ENCODE results near the gene MTFP1. TPM values are rescaled to one million over a fixed set of nuclear protein-coding genes. Genes with fewer than 3 reads are reported as not detected.
"Not testable (repeated sequence)": the region's sequence is repeated elsewhere in the genome, so short reads cannot be mapped to it uniquely, and the experiment has no call there.

Gene MTFP1
- polyA plus RNA-seq (2013, experiment 1 of 2; ENCODE audit: insufficient read length) = 26.4 TPM
- 24.2 TPM for polyA plus RNA-seq (2013, experiment 2 of 2; ENCODE audit: insufficient read length)

GRCh38 chr22:30425616-30426387 lies at the start of gene MTFP1:
MTFP1 (plus strand) TSS chr22:30425768; CDS start chr22:30425880, 112 bp downstream.
- DNase-seq = peak; percentile 76

- no peak for DNase-seq
Observed at GRCh38 chr22:30380011-30380410, 45.6 kb upstream of the MTFP1 start.

- no peak for DNase-seq
Observed at GRCh38 chr22:30381264-30381663, 44.3 kb upstream of the MTFP1 start.

DNA sequence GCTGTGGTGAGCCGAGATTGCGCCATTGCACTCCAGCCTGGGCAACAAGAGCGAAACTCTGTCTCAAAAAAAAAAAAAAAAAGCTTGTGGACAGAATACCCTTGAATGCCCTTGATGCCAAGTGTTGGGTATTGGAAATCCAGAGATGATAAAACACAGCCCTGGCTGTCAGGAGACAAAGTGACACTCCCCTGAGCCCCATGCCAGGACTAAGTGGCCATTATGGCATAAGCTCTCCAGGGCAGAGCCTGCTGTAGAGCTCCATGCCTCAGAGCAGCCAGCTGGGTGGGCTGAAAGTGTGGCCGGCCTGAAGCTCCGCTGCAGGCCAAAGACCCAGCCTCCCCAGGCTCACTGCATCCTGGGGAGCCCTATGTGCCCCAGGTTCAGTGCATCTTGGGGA lies 43.2 kb upstream of the MTFP1 start:
- DNase-seq = no peak

GRCh38 chr22:30383061-30383460 lies 42.5 kb upstream of the MTFP1 start:
- DNase-seq = no peak

- no peak for DNase-seq
Observed at GRCh38 chr22:30385942-30386341, 39.6 kb upstream of the MTFP1 start.

DNA sequence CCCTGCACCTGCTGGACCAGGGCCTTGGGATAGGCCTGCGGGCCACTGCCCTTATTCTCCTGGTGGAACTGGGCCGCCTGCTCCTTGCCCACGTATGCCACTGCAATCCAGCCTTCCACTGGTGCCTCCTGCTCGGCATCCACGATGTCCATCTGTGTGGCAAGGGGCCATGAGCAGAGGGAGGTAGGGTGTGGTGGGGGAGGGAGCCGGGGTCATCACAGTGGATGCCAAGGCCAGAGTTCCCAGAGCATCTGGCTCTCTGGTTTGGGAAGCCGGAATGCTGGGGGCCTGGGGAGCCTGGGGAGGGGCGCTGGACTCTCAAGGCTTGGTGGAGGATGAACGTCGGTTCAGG lies 39.0 kb upstream of the MTFP1 start:
- no peak for DNase-seq

DNA sequence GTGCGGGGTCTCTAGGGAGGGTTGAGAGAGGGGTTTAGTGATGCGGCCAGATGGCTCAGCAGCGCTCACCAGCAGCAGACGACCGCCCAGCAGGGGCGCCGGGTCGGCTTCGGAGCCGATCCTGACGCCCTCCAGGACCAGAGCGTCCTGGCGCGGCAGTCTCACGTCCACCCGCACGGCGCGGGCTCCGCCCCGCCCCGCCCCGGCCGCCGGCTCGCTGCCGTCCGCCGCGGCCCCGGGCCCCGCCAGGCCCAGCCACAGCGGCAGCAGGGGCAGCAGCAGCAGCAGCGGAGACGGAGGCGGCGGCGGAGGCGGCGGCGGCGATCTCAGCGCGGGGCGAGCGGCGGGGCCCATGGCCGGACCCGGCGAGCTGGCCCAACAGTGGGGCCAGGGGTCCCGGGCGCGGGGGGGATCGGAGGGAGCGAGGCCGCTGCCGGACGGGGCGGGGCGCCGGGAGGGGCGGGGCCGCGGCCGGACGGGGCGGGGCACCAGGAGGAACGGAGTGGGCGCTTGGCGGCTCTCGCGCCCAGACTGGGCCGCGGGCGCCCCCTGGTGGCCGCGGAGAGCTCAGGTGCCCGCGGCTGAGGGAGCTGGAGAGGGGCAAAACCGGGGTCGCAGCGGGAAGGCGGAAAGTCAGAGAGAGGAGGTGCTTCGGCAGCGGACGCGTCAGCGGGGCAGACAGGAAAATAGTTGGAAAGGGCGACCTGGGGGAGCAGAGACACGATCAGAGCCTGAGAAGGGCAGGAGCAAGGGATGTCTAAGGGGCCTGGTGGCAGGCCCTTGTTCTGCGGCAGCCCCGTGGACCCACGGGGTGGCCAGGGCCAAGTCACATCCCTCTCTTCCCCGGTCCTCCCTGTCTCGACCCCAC lies 38.4 kb upstream of the MTFP1 start, which contains the start of gene RNF215:
Gene RNF215 (minus strand): TSS at position 452 of the 868 bp plus-strand sequence. CDS start 98 bp downstream, at position 354.
- peak; percentile 82 for DNase-seq

DNA sequence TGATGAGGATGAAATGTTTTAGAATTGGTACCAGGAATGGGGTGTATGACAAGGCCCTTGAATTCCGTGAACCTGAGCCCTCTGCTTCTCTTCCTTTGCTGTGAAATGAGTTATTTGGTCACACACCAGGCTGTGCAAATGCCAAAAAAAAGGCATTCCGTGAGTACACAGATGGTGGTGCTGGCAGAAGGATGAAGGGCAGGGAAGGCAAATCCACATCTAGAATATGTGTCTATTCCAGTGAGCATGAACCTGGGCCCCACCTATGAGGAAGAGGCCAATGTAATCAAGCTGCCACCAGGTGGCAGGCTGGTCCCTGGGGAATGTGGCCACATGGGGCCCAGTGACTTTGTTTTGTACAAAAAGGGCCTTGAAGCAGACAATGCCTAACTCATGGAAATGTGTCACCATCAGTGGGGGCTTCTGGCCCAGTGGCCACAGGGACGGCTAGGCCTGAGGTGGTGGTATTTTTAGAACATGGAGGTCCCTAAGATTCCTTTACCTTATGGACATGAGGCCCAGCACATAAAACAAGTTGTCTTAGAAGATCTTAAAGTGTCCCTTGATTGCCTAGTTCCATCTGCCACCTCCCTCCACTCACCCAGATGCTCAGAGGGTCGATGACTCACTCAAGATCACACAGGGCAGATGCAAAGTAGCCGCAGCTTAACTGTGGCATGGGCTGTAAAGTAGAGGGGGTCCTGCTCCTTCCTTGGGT lies 34.4 kb upstream of the MTFP1 start:
- peak; percentile 64 for DNase-seq

DNA sequence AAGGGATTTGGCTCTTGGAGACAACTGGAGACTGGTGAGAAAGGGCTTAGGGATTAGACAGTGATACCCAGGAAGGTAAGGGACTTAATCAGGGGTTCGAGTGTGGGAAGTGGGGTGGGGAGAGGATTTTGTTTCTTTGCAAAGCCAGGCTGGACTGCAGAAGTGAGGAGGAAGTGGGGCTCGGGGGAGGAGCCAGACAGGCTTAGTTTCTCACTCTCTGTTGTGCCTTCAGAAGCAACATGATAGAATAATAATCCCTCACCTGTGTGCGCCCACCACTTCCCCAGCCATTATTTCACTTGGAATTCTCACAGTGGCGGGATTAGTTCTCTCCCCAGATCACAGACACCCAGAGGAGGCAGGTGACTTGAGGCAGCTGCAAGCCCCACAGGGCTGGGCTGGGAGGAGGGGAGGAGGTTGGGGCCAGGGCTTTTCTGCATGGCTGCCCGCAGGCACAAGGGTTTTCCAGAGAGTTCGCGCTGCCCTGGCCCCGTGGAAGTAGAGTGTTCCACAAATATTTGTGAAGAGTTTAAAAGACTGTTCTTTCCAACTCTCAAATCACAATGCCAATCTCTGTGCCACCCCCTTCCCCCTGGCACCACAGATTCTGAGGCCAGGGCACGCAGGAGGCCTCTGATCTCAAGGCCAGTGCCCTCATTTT lies 32.8 kb upstream of the MTFP1 start:
- DNase-seq = no peak

GRCh38 chr22:30393322-30393680 lies 32.3 kb upstream of the MTFP1 start:
- no peak for DNase-seq

DNA sequence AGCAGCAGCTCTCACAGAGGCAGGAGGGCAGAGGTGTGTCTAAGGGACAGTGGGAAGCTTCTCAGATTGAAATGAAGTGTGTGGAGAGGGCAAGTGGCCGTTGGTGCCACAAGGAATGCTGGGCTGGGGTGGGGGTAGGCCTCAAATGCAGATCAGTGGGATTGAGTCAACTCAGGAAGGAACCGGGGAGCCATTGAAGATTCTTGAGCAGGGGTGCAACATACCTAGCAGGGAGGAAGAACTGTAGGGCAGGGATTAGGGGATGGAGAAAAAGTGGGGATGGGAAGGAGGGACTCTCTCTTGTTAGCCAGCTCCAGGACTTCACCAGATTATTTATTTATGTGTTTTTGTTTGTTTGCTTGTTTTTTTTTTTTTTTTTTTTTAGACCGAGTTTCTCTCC lies 31.7 kb upstream of the MTFP1 start:
- DNase-seq = no peak

DNA sequence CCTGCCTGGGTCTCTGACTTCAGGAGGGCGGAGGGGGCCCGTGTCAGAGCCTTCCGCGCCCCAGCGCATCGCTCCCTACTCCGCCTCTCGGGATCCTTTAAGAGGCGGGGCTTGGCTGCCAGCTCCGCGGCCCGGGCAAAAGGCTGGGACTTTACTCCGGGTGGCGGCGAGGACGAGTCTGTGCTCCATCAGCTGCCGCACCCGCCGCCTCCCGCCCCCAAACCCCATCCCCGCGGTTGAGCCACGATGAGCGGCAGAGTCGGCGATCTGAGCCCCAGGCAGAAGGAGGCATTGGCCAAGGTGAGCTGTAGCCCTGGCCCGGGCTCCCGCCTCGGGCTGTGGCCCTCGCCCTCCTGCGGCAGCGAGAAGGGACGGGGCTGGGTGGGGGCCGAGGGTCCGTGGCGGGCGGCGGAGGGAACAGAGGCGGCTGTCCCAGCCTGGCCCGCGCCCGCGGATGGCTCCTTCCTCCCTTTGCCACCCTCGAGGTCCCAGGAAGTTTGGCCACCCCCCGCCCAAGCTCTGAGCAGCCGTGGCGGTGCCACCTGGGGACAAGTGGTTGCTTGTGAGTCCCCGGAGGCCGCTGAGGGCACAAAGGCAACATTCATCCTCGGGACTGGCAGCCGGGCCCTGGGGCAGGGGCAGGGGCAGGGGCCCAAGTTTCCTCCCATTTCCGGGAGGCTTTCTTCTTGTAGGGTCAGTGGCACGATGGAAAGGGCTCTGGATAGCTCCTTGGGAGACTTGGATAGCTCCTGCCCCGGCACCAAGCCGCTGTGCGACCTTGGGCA lies 28.5 kb upstream of the MTFP1 start, which contains the start of gene SEC14L2:
Gene SEC14L2 (plus strand): TSS at position 148 of the 785 bp plus-strand sequence. CDS start 99 bp downstream, at position 247.
- DNase-seq = peak; percentile 61

DNA sequence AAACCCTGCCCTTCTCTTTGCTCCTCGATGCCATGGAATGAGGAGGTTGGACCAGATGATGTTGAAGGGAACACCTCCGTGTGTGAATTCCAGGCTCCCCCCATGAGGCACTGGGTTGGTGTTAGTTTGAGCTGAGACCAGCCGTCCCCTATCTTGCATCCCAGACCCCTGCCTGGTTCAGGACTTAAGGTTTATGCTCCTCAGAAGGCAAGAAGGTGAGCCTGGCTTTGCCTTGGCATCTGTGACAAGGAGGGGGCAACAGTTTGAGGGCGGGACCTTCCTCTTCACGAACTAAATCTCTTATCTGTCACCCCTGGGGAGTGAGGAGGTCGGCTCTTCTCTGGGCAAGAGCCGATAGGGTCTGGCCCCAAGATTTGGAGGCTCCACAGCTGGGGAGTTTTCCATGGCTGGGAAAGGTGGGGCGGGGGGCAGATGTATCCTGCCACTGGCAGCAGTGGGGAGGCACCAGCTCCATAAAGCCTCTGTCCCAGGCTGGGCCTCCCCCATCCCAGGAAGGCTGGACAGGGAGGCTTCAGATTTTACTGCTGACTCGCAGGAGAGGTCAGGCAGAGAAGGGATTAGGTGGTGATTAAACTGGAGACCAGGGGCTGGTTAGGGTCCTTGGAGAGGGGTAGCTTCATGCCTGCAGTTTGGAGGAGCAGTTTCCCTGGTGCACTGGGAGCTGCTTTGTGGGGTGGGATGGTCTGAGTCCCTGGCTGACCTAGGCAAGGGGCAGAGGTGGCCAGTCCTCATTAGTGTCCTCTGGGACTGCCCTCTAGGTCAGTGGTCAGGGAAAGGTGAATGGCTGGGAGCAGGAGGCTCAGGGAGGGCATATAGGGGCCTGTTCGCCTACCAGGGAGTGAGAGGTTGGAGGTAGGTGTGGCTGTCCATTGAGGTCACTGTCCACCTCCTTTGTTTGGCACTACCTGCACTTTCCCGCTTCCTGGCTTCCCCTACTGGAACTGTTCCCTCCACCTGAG lies 27.6 kb upstream of the MTFP1 start:
- DNase-seq = no peak

- no peak for DNase-seq
Observed at GRCh38 chr22:30398685-30399680, 26.6 kb upstream of the MTFP1 start.

- DNase-seq = no peak
Observed at GRCh38 chr22:30399718-30400117, 25.9 kb upstream of the MTFP1 start.

- no peak for DNase-seq
Observed at GRCh38 chr22:30400159-30400558, 25.4 kb upstream of the MTFP1 start.

DNA sequence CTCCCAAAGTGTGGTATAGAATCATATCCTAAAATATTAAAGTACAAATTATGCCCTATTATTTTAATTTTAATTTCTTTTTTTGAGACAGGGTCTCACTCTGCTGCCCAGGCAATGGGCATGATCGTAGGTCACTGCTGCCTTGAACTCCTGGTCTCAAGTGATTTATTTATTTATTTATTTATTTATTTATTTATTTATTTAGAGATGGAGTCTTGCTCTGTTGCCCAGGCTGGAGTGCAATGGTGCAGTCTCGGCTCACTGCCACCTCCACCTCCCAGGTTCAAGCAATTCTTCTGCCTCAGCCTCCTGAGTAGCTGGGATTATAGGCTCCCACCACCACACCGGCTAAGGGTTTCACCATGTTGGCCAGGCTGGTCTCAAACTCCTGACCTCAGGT lies 24.5 kb upstream of the MTFP1 start:
- not testable (repeated sequence) for DNase-seq
